Measurements from ENCODE around the gene FRYL.

DNA sequence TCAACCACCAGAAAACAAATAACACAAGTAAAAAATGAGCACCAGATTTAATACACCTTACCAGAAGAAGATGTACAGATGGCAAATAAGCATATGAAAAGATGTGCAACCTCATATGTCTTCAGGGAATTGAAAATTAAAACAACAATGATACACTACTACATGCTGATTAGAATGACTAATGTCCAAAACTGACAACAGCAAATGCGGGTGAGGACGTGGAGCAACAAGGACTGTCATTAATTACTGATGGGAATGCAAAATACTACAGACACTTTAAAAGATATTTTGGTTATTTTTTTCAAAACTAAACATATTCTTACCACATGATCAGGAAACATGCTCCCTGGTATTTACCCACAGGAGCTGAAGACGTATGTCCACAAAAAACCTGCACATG, 140.3 kb downstream of the FRYL start:
- no peak for TF ChIP-seq POLR2A (IDR thresholded peaks at IDR 0.05)
- TF ChIP-seq, protein P1, sequence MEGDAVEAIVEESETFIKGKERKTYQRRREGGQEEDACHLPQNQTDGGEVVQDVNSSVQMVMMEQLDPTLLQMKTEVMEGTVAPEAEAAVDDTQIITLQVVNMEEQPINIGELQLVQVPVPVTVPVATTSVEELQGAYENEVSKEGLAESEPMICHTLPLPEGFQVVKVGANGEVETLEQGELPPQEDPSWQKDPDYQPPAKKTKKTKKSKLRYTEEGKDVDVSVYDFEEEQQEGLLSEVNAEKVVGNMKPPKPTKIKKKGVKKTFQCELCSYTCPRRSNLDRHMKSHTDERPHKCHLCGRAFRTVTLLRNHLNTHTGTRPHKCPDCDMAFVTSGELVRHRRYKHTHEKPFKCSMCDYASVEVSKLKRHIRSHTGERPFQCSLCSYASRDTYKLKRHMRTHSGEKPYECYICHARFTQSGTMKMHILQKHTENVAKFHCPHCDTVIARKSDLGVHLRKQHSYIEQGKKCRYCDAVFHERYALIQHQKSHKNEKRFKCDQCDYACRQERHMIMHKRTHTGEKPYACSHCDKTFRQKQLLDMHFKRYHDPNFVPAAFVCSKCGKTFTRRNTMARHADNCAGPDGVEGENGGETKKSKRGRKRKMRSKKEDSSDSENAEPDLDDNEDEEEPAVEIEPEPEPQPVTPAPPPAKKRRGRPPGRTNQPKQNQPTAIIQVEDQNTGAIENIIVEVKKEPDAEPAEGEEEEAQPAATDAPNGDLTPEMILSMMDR (IDR thresholded peaks at IDR 0.05): no peak

Data from breast epithelium (tissue), 3 donors.